GM19351 (cell line): ENCODE results near the gene AKAP13.
"Not testable (repeated sequence)": the region's sequence is repeated elsewhere in the genome, so short reads cannot be mapped to it uniquely, and the experiment has no call there.

Experiments used
- ATAC-seq: cut with Tn5 transposase; IDR thresholded peaks from one replicate; pipeline ENCODE4 v1.9.1; 2021; ENCODE audit warnings: mild to moderate bottlenecking, moderate library complexity; ENCODE audit not compliant: unreplicated experiment

AKAP13 gene

GRCh38 chr15:85518979-85519761 is 138.8 kb downstream of the AKAP13 start:
- no peak for ATAC-seq

GRCh38 chr15:85520650-85521049 is 140.2 kb downstream of the AKAP13 start:
- ATAC-seq: no peak

GRCh38 chr15:85523530-85523929 is 143.1 kb downstream of the AKAP13 start:
- ATAC-seq: no peak

GRCh38 chr15:85525755-85526154 is 145.4 kb downstream of the AKAP13 start:
- ATAC-seq: no peak

- no peak for ATAC-seq
These were observed 147.5 kb downstream of the AKAP13 start for GRCh38 chr15:85527895-85528294.

- ATAC-seq: no peak
These were observed 149.7 kb downstream of the AKAP13 start for GRCh38 chr15:85530079-85530478.

GRCh38 chr15:85531083-85531482 is 150.7 kb downstream of the AKAP13 start:
- ATAC-seq: no peak

GRCh38 chr15:85532689-85533088 is 152.3 kb downstream of the AKAP13 start:
- no peak for ATAC-seq

- peak; percentile 92 for ATAC-seq
These were observed 153.6 kb downstream of the AKAP13 start for GRCh38 chr15:85534031-85534430.

- ATAC-seq: not testable (repeated sequence)
These were observed 155.3 kb downstream of the AKAP13 start for GRCh38 chr15:85535533-85536330.

GRCh38 chr15:85536341-85536740 is 155.9 kb downstream of the AKAP13 start:
- no peak for ATAC-seq

- no peak for ATAC-seq
These were observed 159.1 kb downstream of the AKAP13 start for GRCh38 chr15:85539491-85539890.

GRCh38 chr15:85540085-85540797 is 159.8 kb downstream of the AKAP13 start:
- ATAC-seq: no peak

GRCh38 chr15:85541744-85542143 is 161.3 kb downstream of the AKAP13 start:
- peak; percentile 76 for ATAC-seq

GRCh38 chr15:85542488-85542887 is 162.1 kb downstream of the AKAP13 start:
- no peak for ATAC-seq

- ATAC-seq: peak; percentile 54
These were observed 162.5 kb downstream of the AKAP13 start for GRCh38 chr15:85542895-85543331.

- ATAC-seq: no peak
These were observed 163.3 kb downstream of the AKAP13 start for GRCh38 chr15:85543741-85544155.

GRCh38 chr15:85545185-85545584 is 164.8 kb downstream of the AKAP13 start:
- ATAC-seq: no peak

GRCh38 chr15:85545752-85546151 is 165.3 kb downstream of the AKAP13 start:
- ATAC-seq: no peak

GRCh38 chr15:85547386-85547785 is 167.0 kb downstream of the AKAP13 start:
- ATAC-seq: no peak

GRCh38 chr15:85550283-85550682 is 169.9 kb downstream of the AKAP13 start:
- no peak for ATAC-seq
